ENCODE measurements around the gene CIZ1. TPM values are rescaled to one million over a fixed set of nuclear protein-coding genes. Genes with fewer than 3 reads are reported as not detected.

Gene CIZ1
- polyA plus RNA-seq, 1 experiment: 26.9 TPM

DNA sequence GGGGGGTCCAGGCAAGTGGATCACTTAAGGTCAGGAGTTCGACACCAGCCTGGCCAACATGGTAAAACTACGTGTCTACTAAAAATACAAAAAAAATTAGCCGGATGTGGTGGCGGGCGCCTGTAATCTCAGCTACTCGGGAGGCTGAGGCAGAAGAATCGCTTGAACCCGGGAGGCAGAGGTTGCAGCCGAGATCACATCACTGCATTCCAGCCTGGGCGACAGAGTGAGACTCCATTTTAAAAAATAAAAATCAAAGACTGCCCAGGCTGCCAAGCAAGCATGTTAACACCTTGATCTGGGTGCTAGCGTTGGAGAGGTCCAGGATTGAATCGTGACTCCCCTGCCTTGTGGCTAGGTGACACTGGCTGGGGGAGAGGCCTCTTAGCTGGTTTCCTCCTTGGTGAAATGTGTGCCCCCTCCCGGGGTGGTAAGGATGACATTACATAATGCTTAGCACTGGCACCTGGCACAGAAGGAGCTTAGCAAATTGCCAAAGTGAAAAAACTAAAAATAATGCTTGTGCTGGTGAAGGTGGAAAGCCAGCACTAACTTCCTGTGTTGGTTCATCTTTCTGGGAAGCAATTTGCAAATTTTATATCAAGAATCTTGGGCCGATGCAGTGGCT, 2.2 kb upstream of the CIZ1 start:
- no peak overlapping the region for H3K4me3 ChIP-seq (ENCODE audit: low read depth, low read length)
- ChIA-PET CTCF (interaction anchor here (1.3 to 1.4 kb wide), 2 partner anchors 62 to 76 kb away, joined by 3 to 4 read pairs; no protein-coding TSS in a partner anchor), POLR2A (interaction anchor here (0.6 kb wide), 1 partner anchor 10 kb away, joined by 3 read pairs; no protein-coding TSS in a partner anchor)
- no peak for DNase-seq (ENCODE audit: low read depth, low spot score)
- no peaks in the 10 kb centered on the region for H3K9me3 ChIP-seq (ENCODE audit: control insufficient read depth, insufficient read depth, low read length)
- H3K27ac ChIP-seq (ENCODE audit: low read depth, low read length): no peak overlapping the region
- TF ChIP-seq, protein P1, sequence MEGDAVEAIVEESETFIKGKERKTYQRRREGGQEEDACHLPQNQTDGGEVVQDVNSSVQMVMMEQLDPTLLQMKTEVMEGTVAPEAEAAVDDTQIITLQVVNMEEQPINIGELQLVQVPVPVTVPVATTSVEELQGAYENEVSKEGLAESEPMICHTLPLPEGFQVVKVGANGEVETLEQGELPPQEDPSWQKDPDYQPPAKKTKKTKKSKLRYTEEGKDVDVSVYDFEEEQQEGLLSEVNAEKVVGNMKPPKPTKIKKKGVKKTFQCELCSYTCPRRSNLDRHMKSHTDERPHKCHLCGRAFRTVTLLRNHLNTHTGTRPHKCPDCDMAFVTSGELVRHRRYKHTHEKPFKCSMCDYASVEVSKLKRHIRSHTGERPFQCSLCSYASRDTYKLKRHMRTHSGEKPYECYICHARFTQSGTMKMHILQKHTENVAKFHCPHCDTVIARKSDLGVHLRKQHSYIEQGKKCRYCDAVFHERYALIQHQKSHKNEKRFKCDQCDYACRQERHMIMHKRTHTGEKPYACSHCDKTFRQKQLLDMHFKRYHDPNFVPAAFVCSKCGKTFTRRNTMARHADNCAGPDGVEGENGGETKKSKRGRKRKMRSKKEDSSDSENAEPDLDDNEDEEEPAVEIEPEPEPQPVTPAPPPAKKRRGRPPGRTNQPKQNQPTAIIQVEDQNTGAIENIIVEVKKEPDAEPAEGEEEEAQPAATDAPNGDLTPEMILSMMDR (IDR thresholded peaks at IDR 0.05; ENCODE audit: low read depth, low read length): no peak
- no peaks in the 10 kb centered on the region for H3K27me3 ChIP-seq (ENCODE audit: control insufficient read depth, insufficient read depth, low read length)

DNA sequence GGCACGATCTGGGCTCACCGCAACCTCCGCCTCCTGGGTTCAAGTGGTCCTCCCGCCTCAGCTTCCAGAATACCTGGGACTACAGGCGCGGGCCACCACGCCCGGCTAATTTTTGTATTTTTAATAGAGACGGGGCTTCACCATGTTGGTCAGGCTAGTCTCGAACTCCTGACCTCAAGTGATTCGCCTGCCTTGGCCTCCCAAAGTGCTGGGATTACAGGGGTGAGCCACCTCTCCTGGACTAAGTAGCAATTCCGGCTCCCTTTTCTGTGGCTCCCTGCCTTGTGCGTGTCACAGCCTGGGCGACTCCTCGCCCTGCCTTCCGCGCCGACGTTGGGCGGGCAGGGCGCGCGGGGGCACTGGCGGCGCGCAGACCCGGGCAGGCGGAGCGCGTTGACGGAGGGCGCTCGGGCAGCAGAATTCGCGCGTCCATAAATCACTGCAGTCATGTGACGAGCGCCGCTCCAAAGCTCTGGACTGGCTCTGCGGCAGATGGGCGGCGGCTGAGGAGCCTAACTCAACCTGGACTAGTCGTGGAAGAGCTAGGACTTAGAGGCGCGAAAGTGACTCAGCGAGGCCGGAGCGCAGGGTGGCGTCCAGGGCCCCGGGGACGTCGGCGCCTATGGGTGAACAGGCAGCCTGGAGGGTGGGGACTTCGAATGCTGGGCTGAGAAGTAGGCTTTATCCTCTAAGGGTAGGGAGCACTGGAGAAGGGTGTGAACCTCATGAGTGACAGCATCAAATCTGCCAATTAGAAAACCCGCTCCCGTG, 1.4 kb upstream of the CIZ1 start:
- Histone ChIP-seq H3K9me3 (ENCODE audit: control insufficient read depth, insufficient read depth, low read length) (no peaks in the 10 kb centered on the region), H3K27me3 (ENCODE audit: control insufficient read depth, insufficient read depth, low read length) (no peaks in the 10 kb centered on the region), H3K4me3 (ENCODE audit: low read depth, low read length) (peak overlapping the region; percentile 34), H3K27ac (ENCODE audit: low read depth, low read length) (no peak overlapping the region)
- ChIA-PET POLR2A (interaction anchor here (0.6 kb wide), 1 partner anchor 11 kb away, joined by 3 read pairs; no protein-coding TSS in a partner anchor), CTCF (interaction anchor here (1.3 kb wide), 1 partner anchor 62 kb away, joined by 4 read pairs; no protein-coding TSS in a partner anchor)
- TF ChIP-seq, protein P1 (IDR thresholded peaks at IDR 0.05; ENCODE audit: low read depth, low read length): no peak
- no peak for DNase-seq (ENCODE audit: low read depth, low spot score)

DNA sequence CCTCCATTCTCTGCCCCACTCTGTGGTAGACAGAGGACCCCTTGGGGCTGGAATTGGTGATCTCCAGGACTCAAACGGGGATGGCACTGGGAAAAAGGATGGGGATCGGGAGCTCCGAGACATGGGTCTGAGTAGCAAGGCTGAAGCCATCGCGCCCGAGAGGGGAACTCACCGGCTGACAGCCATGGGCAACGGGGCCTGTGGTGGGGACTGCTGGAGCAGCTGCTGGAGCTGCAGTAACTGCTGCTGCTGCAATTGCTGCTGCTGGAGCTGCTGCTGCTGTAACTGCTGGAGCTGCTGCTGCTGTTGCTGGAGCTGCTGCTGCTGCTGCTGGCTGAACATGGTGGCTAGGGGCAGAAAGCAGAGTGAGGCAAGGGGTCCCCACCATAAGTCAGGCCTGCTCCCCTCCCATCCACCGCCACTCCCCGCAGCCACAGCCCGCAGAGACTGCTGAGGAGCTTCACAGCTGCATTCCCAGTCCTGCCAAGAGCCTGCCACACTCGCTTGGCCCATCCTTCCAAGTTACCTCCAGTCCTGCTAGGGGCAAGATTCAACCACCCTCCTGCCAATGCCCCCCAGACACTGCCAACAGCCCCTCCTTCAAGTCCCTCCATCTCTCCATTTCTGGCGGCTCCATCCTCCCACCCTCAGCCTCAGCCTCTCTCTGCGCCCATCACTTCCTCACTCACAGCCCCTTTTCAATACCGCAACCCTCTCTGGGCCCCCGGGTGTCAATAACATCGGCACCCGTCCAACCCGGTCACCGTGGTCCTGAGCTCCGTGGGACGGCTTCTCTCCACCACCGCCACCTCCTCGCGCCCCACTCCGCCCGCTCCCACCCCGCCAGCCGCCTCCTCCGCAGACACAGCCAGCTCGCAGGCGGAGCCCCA, 611 bp downstream of the CIZ1 start:
- H3K27me3 ChIP-seq (ENCODE audit: control insufficient read depth, insufficient read depth, low read length): no peaks in the 10 kb centered on the region
- POLR2A ChIA-PET: interaction anchor here (0.9 to 1.6 kb wide), 5 partner anchors 9 to 54 kb away, joined by 3 to 9 read pairs (median 3); no protein-coding TSS in a partner anchor
- no peak for DNase-seq (ENCODE audit: low read depth, low spot score)
- H3K27ac ChIP-seq (ENCODE audit: low read depth, low read length): no peak overlapping the region
- H3K9me3 ChIP-seq (ENCODE audit: control insufficient read depth, insufficient read depth, low read length): no peaks in the 10 kb centered on the region
- TF ChIP-seq, protein P1 (IDR thresholded peaks at IDR 0.05; ENCODE audit: low read depth, low read length): no peak
- CTCF ChIA-PET: interaction anchor here (0.6 to 1.9 kb wide), 7 partner anchors 10 to 248 kb away, joined by 3 to 13 read pairs (median 7); no protein-coding TSS in a partner anchor
- H3K4me3 ChIP-seq (ENCODE audit: low read depth, low read length): peak overlapping the region; percentile 83

DNA sequence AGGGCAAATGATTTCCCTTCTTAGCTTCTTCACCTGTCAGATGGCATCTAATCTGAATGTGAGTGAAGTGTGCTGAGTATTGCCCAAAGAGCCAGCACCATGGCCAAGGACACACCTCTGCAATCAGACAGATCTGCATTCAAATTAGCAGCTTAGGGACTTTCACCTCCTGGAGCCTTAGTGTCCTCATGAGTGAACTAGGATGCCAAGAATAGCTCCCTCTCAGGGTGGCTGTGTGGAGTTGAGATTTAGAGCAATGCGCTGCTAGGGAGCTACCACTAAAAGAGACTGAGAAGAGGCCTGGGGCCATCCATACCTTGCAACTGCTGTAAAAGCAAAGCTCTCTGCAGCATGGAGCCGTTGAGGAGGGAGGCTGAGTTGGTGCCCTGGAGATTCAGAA, 1.4 kb downstream of the CIZ1 start:
- Histone ChIP-seq H3K4me3 (ENCODE audit: low read depth, low read length) (peak overlapping the region; percentile 17; the same call in 1 of the 2 replicates), H3K9me3 (ENCODE audit: control insufficient read depth, insufficient read depth, low read length) (no peaks in the 10 kb centered on the region), H3K27ac (ENCODE audit: low read depth, low read length) (no peak overlapping the region), H3K27me3 (ENCODE audit: control insufficient read depth, insufficient read depth, low read length) (no peaks in the 10 kb centered on the region)
- ChIA-PET CTCF (interaction anchor here (1.0 to 1.9 kb wide), 5 partner anchors 11 to 248 kb away, joined by 5 to 13 read pairs (median 7); no protein-coding TSS in a partner anchor), POLR2A (interaction anchor here (0.9 to 1.6 kb wide), 3 partner anchors 10 to 55 kb away, joined by 3 to 9 read pairs (median 3); no protein-coding TSS in a partner anchor)
- no peak for DNase-seq (ENCODE audit: low read depth, low spot score)
- TF ChIP-seq, protein P1 (IDR thresholded peaks at IDR 0.05; ENCODE audit: low read depth, low read length): no peak
